ENCODE data around the gene C13orf46.

The C13orf46 gene

DNA sequence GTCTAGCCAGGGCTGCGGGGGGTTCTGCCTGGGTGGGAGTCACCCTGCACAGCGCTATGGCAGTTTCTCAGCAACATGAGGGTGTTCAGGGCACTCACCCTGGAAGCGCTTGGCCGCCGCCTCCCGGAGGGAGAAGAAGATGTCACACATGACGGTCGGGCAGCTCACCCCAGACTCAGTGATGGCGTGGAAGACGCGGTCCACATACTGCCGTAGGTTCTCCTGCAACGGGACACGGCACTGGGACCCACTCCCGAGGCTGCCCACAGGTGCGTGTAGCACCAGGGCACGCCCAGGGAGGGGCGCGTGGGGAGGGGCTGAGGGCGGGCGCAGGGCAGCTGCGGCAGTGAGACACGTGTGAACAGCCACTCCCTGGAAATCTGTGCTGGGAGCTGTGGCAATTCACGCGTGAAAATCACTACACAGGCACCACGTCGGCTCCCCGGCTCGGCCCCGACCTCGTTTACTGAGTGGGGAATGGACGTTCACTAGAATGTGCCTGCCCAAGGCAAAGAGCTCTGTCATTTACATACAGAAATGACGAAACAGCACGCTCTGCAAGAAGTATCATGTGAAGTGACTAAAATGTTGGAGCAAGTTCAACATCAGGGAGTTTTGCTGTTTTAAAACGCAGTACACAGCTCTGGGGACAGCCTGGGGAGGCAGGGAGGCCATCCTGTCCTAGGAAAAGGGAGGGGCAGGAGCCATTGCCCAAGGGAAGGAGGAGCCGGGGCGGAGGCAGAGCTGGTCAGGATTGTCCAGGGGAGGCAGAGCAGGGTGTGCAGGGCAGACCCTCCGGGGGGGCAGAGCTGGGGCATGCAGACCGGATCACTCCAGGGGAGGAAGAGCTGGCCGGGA, 41.5 kb upstream of the C13orf46 start:
- H3K4me3 ChIP-seq (ENCODE audit: low read depth, low read length), result no peak overlapping the region
- TF ChIP-seq, protein P1, sequence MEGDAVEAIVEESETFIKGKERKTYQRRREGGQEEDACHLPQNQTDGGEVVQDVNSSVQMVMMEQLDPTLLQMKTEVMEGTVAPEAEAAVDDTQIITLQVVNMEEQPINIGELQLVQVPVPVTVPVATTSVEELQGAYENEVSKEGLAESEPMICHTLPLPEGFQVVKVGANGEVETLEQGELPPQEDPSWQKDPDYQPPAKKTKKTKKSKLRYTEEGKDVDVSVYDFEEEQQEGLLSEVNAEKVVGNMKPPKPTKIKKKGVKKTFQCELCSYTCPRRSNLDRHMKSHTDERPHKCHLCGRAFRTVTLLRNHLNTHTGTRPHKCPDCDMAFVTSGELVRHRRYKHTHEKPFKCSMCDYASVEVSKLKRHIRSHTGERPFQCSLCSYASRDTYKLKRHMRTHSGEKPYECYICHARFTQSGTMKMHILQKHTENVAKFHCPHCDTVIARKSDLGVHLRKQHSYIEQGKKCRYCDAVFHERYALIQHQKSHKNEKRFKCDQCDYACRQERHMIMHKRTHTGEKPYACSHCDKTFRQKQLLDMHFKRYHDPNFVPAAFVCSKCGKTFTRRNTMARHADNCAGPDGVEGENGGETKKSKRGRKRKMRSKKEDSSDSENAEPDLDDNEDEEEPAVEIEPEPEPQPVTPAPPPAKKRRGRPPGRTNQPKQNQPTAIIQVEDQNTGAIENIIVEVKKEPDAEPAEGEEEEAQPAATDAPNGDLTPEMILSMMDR (IDR thresholded peaks at IDR 0.05; ENCODE audit: low read depth, low read length, missing control alignments), result no peak
- in situ Hi-C loops (cut with HindIII; ENCODE audit: low sequenced_read_pairs), result no loop called here
- no peak for DNase-seq (ENCODE audit: low read depth)

DNA sequence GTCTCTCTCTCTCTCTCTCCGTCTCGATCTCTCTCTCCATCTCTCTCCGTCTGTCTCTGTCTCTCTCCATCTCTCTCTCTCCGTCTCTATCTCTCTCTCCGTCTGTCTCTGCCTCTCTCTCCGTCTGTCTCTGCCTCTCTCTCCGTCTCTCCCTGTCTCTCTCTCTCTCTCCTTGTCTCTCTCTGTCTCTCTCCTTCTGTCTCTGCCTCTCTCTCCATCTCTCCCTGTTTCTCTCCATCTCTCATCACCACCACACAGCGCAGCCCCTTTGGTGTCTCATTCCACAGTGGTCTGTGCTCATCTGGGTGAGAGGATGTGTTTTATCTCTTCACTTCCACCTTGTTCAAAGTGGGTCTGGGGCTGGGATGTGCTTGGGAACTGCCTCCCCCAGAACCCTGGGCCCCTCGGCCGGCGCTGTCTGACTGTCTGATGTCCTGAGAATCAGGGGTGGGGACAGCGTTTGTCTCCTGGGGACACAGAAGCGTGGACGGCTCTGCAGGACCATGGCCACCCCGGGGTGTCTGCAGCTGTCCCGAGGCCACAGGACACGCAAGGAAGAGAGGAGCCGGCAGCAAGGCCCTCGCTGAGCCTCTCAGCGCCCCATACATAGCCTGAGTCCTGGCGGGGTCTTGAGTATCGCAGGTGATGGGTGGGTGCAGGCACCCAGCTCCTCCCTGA, 40.2 kb upstream of the C13orf46 start:
- DNase-seq (ENCODE audit: low read depth), result no peak
- TF ChIP-seq, protein P1 (IDR thresholded peaks at IDR 0.05; ENCODE audit: low read depth, low read length, missing control alignments), result no peak
- H3K4me3 ChIP-seq (ENCODE audit: low read depth, low read length), result no peak overlapping the region
- in situ Hi-C loops (cut with HindIII; ENCODE audit: low sequenced_read_pairs), result no loop called here

DNA sequence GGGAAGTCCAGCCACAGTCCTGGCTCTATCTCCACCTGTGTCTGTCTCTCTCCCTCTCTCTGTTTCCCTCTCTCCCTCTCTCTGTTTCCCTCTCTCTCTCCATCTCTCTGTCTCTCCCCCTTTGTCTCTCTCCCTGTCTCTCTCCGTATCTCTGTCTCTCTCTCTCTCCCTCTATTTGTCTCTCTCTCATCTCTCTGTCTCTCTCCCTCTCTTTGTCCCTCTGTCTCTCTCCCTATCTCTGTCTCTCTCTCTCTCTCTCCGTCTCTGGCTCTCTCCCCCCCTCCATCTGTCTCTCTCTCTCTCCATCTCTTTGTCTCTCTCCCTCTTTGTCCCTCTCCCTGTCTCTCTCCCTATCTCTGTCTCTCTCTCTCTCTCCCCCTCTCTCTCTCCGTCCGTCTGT, 39.5 kb upstream of the C13orf46 start:
- H3K4me3 ChIP-seq (ENCODE audit: low read depth, low read length), result no peak overlapping the region
- TF ChIP-seq, protein P1 (IDR thresholded peaks at IDR 0.05; ENCODE audit: low read depth, low read length, missing control alignments), result no peak
- in situ Hi-C loops (cut with HindIII; ENCODE audit: low sequenced_read_pairs), result no loop called here
- DNase-seq (ENCODE audit: low read depth), result no peak

DNA sequence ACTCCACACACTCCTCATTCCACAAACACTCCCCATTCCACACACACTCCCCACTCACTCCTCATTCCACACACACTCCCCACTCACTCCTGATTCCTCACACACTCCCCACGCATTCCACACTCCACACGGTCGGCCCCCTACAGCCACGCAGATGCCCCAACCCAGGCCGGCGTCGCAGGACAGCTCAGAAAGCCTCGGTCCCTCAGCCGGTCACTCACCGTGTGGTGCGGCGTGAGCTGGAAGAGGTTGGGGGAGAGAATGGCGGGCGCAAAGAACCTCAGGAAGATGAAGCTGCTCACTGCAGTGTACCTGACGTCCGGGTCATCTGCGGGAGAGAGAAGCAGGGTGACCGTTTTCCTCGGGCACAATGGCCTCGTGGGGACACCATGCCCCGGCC, 39.0 kb upstream of the C13orf46 start:
- in situ Hi-C loops (cut with HindIII; ENCODE audit: low sequenced_read_pairs), result no loop called here
- TF ChIP-seq, protein P1 (IDR thresholded peaks at IDR 0.05; ENCODE audit: low read depth, low read length, missing control alignments), result no peak
- no peak for DNase-seq (ENCODE audit: low read depth)
- no peak overlapping the region for H3K4me3 ChIP-seq (ENCODE audit: low read depth, low read length)

DNA sequence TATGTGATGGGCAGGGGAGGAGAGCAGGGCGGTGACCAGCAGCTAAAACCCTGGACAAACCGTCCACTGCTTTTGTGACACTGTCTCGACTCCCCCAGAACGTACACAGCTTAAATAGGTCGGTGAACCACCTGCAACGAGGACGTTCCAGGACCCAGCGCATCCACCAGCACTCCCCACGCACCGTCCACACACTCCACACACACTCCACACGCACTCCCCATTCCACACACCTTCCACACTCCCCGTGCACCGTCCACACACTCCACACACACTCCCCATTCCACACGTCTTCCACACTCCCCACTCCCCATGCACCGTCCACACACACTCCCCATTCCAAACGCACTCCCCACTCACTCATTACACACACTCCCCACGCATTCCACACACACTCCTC, 38.3 kb upstream of the C13orf46 start:
- TF ChIP-seq, protein P1 (IDR thresholded peaks at IDR 0.05; ENCODE audit: low read depth, low read length, missing control alignments), result no peak
- DNase-seq (ENCODE audit: low read depth), result no peak
- in situ Hi-C loops (cut with HindIII; ENCODE audit: low sequenced_read_pairs), result no loop called here
- no peak overlapping the region for H3K4me3 ChIP-seq (ENCODE audit: low read depth, low read length)

DNA sequence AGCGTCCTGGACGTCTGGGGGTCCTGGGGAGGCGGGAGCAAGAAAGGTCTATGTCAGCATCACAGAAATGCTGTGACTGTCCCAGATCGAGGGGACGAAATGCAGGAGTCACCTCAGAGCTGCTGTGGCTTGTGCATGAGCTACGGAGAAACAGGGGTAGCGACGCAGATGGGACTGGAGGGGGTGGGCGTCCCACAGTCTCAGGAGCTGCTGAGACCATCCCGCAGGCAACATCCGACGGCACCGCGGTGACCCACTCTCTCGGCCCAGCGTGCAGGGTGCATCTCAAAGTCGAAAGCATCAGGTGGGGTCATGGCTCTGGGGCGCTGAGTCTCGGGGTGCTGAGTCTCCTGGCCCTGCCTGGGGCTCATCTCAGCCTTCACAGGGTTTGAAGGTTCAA, 37.4 kb upstream of the C13orf46 start:
- H3K4me3 ChIP-seq (ENCODE audit: low read depth, low read length), result no peak overlapping the region
- TF ChIP-seq, protein P1 (IDR thresholded peaks at IDR 0.05; ENCODE audit: low read depth, low read length, missing control alignments), result no peak
- in situ Hi-C loops (cut with HindIII; ENCODE audit: low sequenced_read_pairs), result no loop called here
- DNase-seq (ENCODE audit: low read depth), result no peak
